Ovary (tissue), 9 donors: ENCODE measurements around the gene RAMACL. TPM values are rescaled to one million over a fixed set of nuclear protein-coding genes. Genes with fewer than 3 reads are reported as not detected.

Experiments used
- DNase-seq, 5 donors: peaks; one replicate each; pipeline ENCODE4 v3.0.0-alpha.2; 2019 to 2020
- H3K27ac ChIP-seq, 2 donors: fragments of 200-600 bp; one replicate each; pipeline versions ENCODE4 v1.5.1 to v1.8.0; 2019 to 2022
- H3K27me3 ChIP-seq: fragments of 200-600 bp; one replicate; pipeline ENCODE4 v1.8.0; 2022
- H3K36me3 ChIP-seq: fragments of 200-600 bp; sonication (generic); one replicate; pipeline ENCODE4 v1.5.1; 2019
- H3K4me1 ChIP-seq: one replicate; pipeline ENCODE4 v1.8.1; 2013; ENCODE audit warnings: mild to moderate bottlenecking, moderate library complexity; ENCODE audit not compliant: insufficient read depth
- H3K4me3 ChIP-seq: fragments of 200-600 bp; sonication (generic); one replicate; pipeline ENCODE4 v1.5.1; 2017
- H3K9me3 ChIP-seq, 2 donors: fragments of 200-600 bp in 1 of 2; sonication (generic) in 1 of 2; one replicate each; pipeline versions ENCODE4 v1.5.1 to v1.8.1; 2013 to 2019; ENCODE audit warnings: mild to moderate bottlenecking in 1 of 2, moderate library complexity in 1 of 2
- CTCF ChIP-seq, 3 donors: fragments of 450-650 bp in 2 of 3; fragments of 200-600 bp in 1 of 3; IDR thresholded peaks; one replicate each; pipeline versions ENCODE4 v1.5.1 to v1.8.0; 2016 to 2022; ENCODE audit warnings: antibody characterized with exemption in 3 of 3, mild to moderate bottlenecking in 1 of 3
- EP300 ChIP-seq: sonication (generic); formaldehyde crosslinking; IDR thresholded peaks from one replicate; pipeline ENCODE4 v1.6.1; 2017; ENCODE audit warnings: antibody characterized with exemption
- POLR2A ChIP-seq: fragments of 450-650 bp; IDR thresholded peaks from one replicate; pipeline ENCODE4 v1.6.1; 2017; ENCODE audit warnings: antibody characterized with exemption, mild to moderate bottlenecking, moderate library complexity
- WGBS, 3 donors: extraction: QIAGEN DNeasy Blood & Tissue Kit in 1 of 3; methylation state at CpG; one replicate each; pipeline versions ENCODE4 v1.1.5 to v1.1.7; 2013 to 2017; 5-methylcytosine and 5-hydroxymethylcytosine counted together
- intact Hi-C, 4 donors: fragments of 100-400 bp; cut with DNase I; formaldehyde crosslinking; loops; one replicate each; pipeline versions ENCODE4 v1.11.0 to v1.15.1; 2022 to 2023
- polyA plus RNA-seq, 2 donors: library from polyadenylated mRNA; stranded (reverse); fragments of 200-250 nt in 1 of 2; fragments of 350-450 nt in 1 of 2; fragmentation: Illumina TruSeq in 1 of 2; extraction: RNeasy Lipid Tissue Mini Kit (QIAGEN cat#74804) in 1 of 2; gene quantifications; one replicate each; pipeline ENCODE4 v1.2.3, GENCODE V29; 2013 to 2014
- total RNA-seq, 7 donors: library from RNA; depleted of rRNA in 2 of 7; stranded (reverse); fragments of >200 nt in 2 of 7; fragmentation: NEBNext Ultra II Directional in 3 of 7; extraction: Animal tissue kit (Norgen Biotek cat#: 25700) in 3 of 7; gene quantifications; one replicate each; pipeline versions ENCODE4 v1.1.0 to v1.2.4, GENCODE V29; 2016 to 2023
- donor health status: DM: no; HTN: no; CAD: no; lungs with moderate emphysema.
- donor health status: DM: no; HTN: no; CAD: no.
- donor health status: Bipolar disorder and iron deficiency.
- donor health status: DM: yes; HTN: yes; CAD: no.
- donor health status: DM: no; HTN: no; CAD: no.
- donor health status: DM: yes; HTN: yes; CAD: no.

RAMACL gene
- total and polyA plus RNA-seq, 9 donors, result 0.16 to 6.4 (median 1.3) TPM

GRCh38 chr6:166587631-166588413 lies 1.3 kb upstream of the RAMACL start:
- intact Hi-C loops, result no loop called here
- no peaks in the 10 kb centered on the region for H3K4me1 ChIP-seq
- no peaks in the 10 kb centered on the region for H3K36me3 ChIP-seq
- H3K27me3 ChIP-seq, result no peaks in the 10 kb centered on the region
- H3K4me3 ChIP-seq, result no peak overlapping the region
- no peaks in the 10 kb centered on the region for H3K9me3 ChIP-seq
- H3K27ac ChIP-seq, result no peak overlapping the region
- WGBS, 3 donors, result 77 to 86% (median 82%) methylated on average over 10 of the region's 10 CpGs
- no peak for DNase-seq
- TF ChIP-seq EP300 (no peak), POLR2A (no peak), CTCF (IDR thresholded peaks at IDR 0.05) (no peak)

GRCh38 chr6:166584853-166585429 lies 1.5 kb downstream of the RAMACL start:
- no peak for TF ChIP-seq CTCF (IDR thresholded peaks at IDR 0.05)
- TF ChIP-seq POLR2A, result no peak
- no peak for TF ChIP-seq EP300
- 91 to 92% (median 91%) methylated on average over 12 of the region's 12 CpGs for WGBS, 3 donors
- Histone ChIP-seq H3K4me1 (peaks cover 1% of the 10 kb centered on the region), H3K9me3 (no peaks in the 10 kb centered on the region), H3K36me3 (no peaks in the 10 kb centered on the region), H3K4me3 (no peak overlapping the region), H3K27ac (no peak overlapping the region), H3K27me3 (no peaks in the 10 kb centered on the region)
- DNase-seq, result no peak
- intact Hi-C loops, result no loop called here

GRCh38 chr6:166584155-166584554 lies 2.3 kb downstream of the RAMACL start:
- 90 to 95% (median 94%) methylated on average over 3 of the region's 3 CpGs for WGBS, 3 donors
- Histone ChIP-seq H3K4me1 (peaks cover 1% of the 10 kb centered on the region), H3K36me3 (no peaks in the 10 kb centered on the region), H3K27ac (no peak overlapping the region), H3K4me3 (no peak overlapping the region), H3K27me3 (no peaks in the 10 kb centered on the region), H3K9me3 (no peaks in the 10 kb centered on the region)
- intact Hi-C loops, result no loop called here
- DNase-seq, result no peak
- TF ChIP-seq EP300 (no peak), CTCF (IDR thresholded peaks at IDR 0.05) (no peak), POLR2A (no peak)

- DNase-seq, result no peak
- Histone ChIP-seq H3K4me1 (peaks cover 1% of the 10 kb centered on the region), H3K36me3 (no peaks in the 10 kb centered on the region), H3K27ac (no peak overlapping the region), H3K4me3 (no peak overlapping the region), H3K27me3 (no peaks in the 10 kb centered on the region), H3K9me3 (no peaks in the 10 kb centered on the region)
- TF ChIP-seq POLR2A (no peak), EP300 (no peak), CTCF (IDR thresholded peaks at IDR 0.05) (no peak)
- WGBS, 3 donors, result 92 to 93% (median 93%) methylated on average over 15 of the region's 15 CpGs
- intact Hi-C loops, result no loop called here
Observed at GRCh38 chr6:166583230-166583965, 3.1 kb downstream of the RAMACL start.
